ENCODE results near the gene LZTS2.

Gene LZTS2

DNA sequence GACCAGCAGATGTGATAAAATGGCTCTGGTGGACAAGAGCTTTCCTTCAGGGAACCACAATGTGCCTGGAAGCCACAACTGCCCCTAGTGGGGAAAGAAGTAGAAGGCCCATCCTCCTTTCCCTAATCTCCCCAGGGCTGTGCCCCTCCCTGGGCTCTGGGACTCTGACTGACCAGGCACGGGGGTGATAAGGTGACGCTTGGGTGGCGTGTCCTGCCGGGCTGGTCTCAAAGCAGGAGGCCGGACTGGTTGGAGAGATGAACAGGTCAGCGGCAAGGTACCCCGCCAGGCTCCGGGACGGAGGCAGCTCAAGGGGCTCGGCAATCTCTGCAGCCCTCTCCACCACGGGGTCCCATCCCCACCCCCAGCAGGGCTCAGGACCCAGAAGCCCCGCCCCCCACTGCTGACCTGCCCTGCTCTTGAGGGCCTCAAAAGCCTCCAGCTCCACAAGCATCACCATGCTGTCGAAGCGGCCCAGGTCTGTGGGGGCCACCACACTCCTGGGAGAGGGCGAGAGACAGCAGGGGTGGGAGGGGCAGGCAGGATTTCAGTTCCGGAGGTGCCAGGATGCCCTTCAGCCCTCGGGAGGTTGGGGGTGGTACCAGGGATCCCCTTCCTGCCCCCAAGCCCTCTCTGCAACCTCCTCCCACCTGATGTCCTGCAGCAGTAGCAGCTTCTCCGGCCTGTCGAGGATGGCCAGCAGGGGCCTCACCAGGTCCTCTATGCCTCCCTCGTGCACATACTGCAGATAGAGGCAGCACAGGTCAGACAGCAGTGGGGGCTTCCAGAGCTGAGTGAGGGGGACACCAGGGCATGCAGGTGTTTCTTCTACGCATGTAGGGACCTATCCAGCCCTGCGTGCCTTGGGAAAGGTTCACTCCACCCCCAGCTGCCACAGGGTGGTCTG lies 12.2 kb downstream of the LZTS2 start:
- Mint-ChIP-seq H3K27ac (no peak overlapping the region), H3K36me3 (ENCODE audit: low read depth) (no peaks in the 10 kb centered on the region), H3K4me3 (no peak overlapping the region), H3K9me3 (no peaks in the 10 kb centered on the region), H3K27me3 (ENCODE audit: low read depth) (peaks cover 21% of the 10 kb centered on the region), H3K4me1 (ENCODE audit: low read depth) (peaks cover 9% of the 10 kb centered on the region)

GRCh38 chr10:101012525-101013364 lies 13.1 kb downstream of the LZTS2 start:
- Mint-ChIP-seq H3K9me3 (no peaks in the 10 kb centered on the region), H3K27ac (no peak overlapping the region), H3K27me3 (ENCODE audit: low read depth) (peaks cover 31% of the 10 kb centered on the region), H3K36me3 (ENCODE audit: low read depth) (no peaks in the 10 kb centered on the region), H3K4me1 (ENCODE audit: low read depth) (peaks cover 9% of the 10 kb centered on the region), H3K4me3 (no peak overlapping the region)

GRCh38 chr10:101013365-101013825 lies 13.8 kb downstream of the LZTS2 start:
- Mint-ChIP-seq H3K4me3 (no peak overlapping the region), H3K27ac (no peak overlapping the region)

GRCh38 chr10:101014230-101014884 lies 14.7 kb downstream of the LZTS2 start:
- peaks cover 9% of the 10 kb centered on the region for H3K4me1 Mint-ChIP-seq (ENCODE audit: low read depth)
- no peak overlapping the region for H3K27ac Mint-ChIP-seq
- H3K27me3 Mint-ChIP-seq (ENCODE audit: low read depth), result peaks cover 40% of the 10 kb centered on the region
- no peaks in the 10 kb centered on the region for H3K36me3 Mint-ChIP-seq (ENCODE audit: low read depth)
- H3K4me3 Mint-ChIP-seq, result no peak overlapping the region
- H3K9me3 Mint-ChIP-seq, result no peaks in the 10 kb centered on the region

More at GRCh38 chr10:101013365-101013825, 13.8 kb downstream of the LZTS2 start:
- H3K36me3 Mint-ChIP-seq (ENCODE audit: low read depth), result no peaks in the 10 kb centered on the region
- peaks cover 35% of the 10 kb centered on the region for H3K27me3 Mint-ChIP-seq (ENCODE audit: low read depth)
- H3K4me1 Mint-ChIP-seq (ENCODE audit: low read depth), result peaks cover 9% of the 10 kb centered on the region
- H3K9me3 Mint-ChIP-seq, result no peaks in the 10 kb centered on the region

- Mint-ChIP-seq H3K4me3 (no peak overlapping the region), H3K4me1 (ENCODE audit: low read depth) (peaks cover 11% of the 10 kb centered on the region), H3K9me3 (no peaks in the 10 kb centered on the region), H3K27me3 (ENCODE audit: low read depth) (peaks cover 43% of the 10 kb centered on the region), H3K36me3 (ENCODE audit: low read depth) (no peaks in the 10 kb centered on the region), H3K27ac (no peak overlapping the region)
Measured at GRCh38 chr10:101014966-101015581, 15.5 kb downstream of the LZTS2 start.

- Mint-ChIP-seq H3K27me3 (ENCODE audit: low read depth) (peaks cover 46% of the 10 kb centered on the region), H3K4me3 (no peak overlapping the region), H3K27ac (no peak overlapping the region), H3K36me3 (ENCODE audit: low read depth) (no peaks in the 10 kb centered on the region), H3K4me1 (ENCODE audit: low read depth) (peaks cover 11% of the 10 kb centered on the region), H3K9me3 (no peaks in the 10 kb centered on the region)
Measured at GRCh38 chr10:101015582-101015973, 16.0 kb downstream of the LZTS2 start.

DNA sequence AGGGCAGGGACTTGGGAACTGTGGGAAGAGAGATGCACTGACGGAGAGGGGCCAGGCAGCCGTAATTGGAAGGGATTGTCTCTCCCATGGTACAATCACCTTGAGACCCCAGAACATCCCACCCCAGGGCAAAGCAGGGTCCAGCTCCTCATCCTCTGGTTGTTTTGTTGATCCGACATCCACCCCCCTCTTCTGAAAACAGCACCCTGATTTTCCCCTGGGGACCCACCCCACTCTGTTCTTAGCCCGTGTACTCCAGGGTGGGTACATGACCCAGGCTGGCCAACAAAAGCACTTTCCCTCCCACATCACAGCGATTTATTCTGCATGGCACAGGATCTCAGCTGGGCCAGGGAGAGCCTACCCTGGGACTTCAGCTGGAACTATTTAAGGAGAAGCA lies 17.2 kb downstream of the LZTS2 start:
- Mint-ChIP-seq H3K9me3 (no peaks in the 10 kb centered on the region), H3K27ac (no peak overlapping the region), H3K4me1 (ENCODE audit: low read depth) (peaks cover 11% of the 10 kb centered on the region), H3K4me3 (no peak overlapping the region), H3K36me3 (ENCODE audit: low read depth) (no peaks in the 10 kb centered on the region), H3K27me3 (ENCODE audit: low read depth) (peaks cover 51% of the 10 kb centered on the region)

- H3K9me3 Mint-ChIP-seq, result no peaks in the 10 kb centered on the region
- H3K36me3 Mint-ChIP-seq (ENCODE audit: low read depth), result no peaks in the 10 kb centered on the region
- no peak overlapping the region for H3K27ac Mint-ChIP-seq
- H3K4me3 Mint-ChIP-seq, result no peak overlapping the region
- peaks cover 6% of the 10 kb centered on the region for H3K4me1 Mint-ChIP-seq (ENCODE audit: low read depth)
- peaks cover 51% of the 10 kb centered on the region for H3K27me3 Mint-ChIP-seq (ENCODE audit: low read depth)
Measured at GRCh38 chr10:101018118-101018599, 18.6 kb downstream of the LZTS2 start.

- Mint-ChIP-seq H3K9me3 (no peaks in the 10 kb centered on the region), H3K4me1 (ENCODE audit: low read depth) (peaks cover 4% of the 10 kb centered on the region), H3K27ac (no peak overlapping the region), H3K36me3 (ENCODE audit: low read depth) (no peaks in the 10 kb centered on the region), H3K4me3 (no peak overlapping the region), H3K27me3 (ENCODE audit: low read depth) (peaks cover 51% of the 10 kb centered on the region)
Measured at GRCh38 chr10:101018600-101019439, 19.2 kb downstream of the LZTS2 start.

DNA sequence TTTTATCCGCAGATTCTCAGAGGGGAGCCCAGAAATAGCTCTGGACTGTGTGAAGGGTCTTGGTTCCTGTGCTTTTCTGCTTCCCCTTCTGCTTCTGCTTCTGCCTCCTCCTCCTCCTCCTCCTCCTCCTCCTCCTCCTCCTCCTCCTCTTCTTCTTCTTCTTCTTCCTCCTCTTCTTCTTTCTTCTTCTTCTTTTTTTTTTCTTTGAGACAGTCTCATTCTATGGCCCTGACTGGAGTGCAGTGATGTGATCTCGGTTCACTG lies 19.8 kb downstream of the LZTS2 start:
- Mint-ChIP-seq H3K36me3 (ENCODE audit: low read depth) (no peaks in the 10 kb centered on the region), H3K27ac (no peak overlapping the region), H3K27me3 (ENCODE audit: low read depth) (peaks cover 48% of the 10 kb centered on the region), H3K4me3 (no peak overlapping the region), H3K9me3 (no peaks in the 10 kb centered on the region), H3K4me1 (ENCODE audit: low read depth) (peaks cover 1% of the 10 kb centered on the region)

DNA sequence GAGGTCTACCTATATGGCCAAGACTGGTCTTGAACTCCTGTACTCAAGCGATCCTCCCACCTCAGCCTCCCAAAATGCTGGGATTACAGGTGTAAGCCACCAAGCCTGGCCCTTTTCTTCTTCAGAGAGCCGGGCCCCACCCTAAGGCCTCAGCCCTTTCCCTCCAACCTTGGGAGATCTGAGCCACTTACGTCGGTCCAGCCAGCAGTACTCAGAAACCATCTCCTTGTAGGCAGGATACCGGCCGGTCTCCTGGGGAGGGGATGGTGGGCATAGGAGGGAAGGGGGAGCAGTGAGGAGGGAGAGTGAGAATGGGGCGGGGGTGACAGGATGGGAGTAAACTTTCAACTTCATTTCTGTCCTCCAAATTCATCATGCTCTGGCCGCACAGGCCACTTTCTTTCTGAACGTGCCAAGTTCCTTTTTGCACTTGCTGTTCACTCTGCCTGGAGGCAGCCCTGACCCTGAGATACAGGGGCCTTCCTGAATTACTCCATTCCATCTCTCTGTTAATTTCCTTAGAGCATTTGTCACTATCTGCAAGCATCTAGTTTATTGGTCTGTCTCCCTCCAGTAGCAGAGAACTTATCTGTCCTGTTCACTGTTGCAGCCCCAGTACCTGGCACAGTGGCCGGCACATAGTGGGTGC lies 20.9 kb downstream of the LZTS2 start:
- Mint-ChIP-seq H3K4me1 (ENCODE audit: low read depth) (peaks cover 1% of the 10 kb centered on the region), H3K4me3 (no peak overlapping the region), H3K27me3 (ENCODE audit: low read depth) (peaks cover 38% of the 10 kb centered on the region), H3K27ac (no peak overlapping the region), H3K36me3 (ENCODE audit: low read depth) (no peaks in the 10 kb centered on the region), H3K9me3 (no peaks in the 10 kb centered on the region)

DNA sequence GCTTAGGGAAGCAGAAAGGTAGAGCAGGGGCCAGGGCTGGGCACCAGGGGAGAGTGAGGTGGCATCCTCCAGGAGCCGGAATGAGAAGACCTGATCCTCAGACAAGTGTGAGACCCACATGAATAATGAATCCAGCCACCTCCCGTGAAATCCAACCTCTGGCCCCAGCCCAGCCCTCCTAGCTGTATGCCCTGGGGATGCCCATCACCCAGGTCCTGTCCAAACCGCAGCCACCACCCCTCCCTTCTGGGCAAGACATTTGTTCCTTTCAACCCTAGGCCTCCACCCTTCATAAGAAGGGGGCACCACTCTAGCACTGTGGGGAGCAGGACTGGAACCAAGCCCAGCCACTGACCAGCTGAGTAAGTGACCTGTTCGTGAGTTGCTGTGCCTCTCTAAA lies 21.6 kb downstream of the LZTS2 start:
- Mint-ChIP-seq H3K4me1 (ENCODE audit: low read depth) (peaks cover 1% of the 10 kb centered on the region), H3K27me3 (ENCODE audit: low read depth) (peaks cover 35% of the 10 kb centered on the region), H3K9me3 (no peaks in the 10 kb centered on the region), H3K27ac (no peak overlapping the region), H3K36me3 (ENCODE audit: low read depth) (no peaks in the 10 kb centered on the region), H3K4me3 (no peak overlapping the region)

GRCh38 chr10:101021692-101022251 lies 22.2 kb downstream of the LZTS2 start:
- peaks cover 1% of the 10 kb centered on the region for H3K4me1 Mint-ChIP-seq (ENCODE audit: low read depth)
- H3K36me3 Mint-ChIP-seq (ENCODE audit: low read depth), result no peaks in the 10 kb centered on the region
- no peak overlapping the region for H3K4me3 Mint-ChIP-seq
- H3K27me3 Mint-ChIP-seq (ENCODE audit: low read depth), result peaks cover 30% of the 10 kb centered on the region
- H3K9me3 Mint-ChIP-seq, result no peaks in the 10 kb centered on the region
- H3K27ac Mint-ChIP-seq, result no peak overlapping the region

Measured in T-helper 1 cell treated with Interleukin-12 subunit alpha and Interleukin-12 subunit beta and Interleukin-4 antibody, amounts not matched to agents 30 μg/mL and 1 μg/mL, for 36 hours (primary cell).